Measurements from ENCODE around the gene RAB40C.

The RAB40C gene

DNA sequence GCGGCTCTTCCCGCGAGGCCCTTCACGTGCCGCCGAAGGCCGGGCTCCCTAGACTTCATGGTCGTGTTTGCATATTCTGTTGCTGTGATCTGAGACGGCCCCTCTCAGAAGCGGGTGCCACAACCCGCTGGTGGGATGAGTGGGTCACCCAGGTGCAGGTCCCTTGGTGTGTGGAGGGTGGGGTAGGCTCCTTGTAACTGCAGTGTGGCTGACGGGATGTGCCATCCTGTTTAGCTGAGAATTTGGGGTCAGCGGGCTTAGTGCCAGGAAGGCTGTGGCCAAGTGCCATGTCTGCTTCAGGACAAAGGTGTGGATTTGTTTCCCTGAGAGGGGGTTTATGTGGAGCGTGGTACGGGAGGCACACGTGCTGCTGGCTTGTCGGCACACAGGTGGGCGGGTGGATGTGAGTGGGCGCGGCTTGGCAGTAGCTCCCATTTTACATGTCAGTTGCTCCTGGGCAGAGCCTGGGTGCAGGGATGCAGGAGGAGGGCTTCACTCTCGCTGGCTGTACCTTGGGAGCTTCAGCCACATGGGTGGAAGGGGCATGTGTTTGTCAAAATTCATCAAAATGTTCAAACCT is 31.8 kb downstream of the RAB40C start:
- no peak for TF ChIP-seq SPI1 (IDR thresholded peaks at IDR 0.05; ENCODE audit: borderline replicate concordance, low read depth)
- TF ChIP-seq, protein P1, sequence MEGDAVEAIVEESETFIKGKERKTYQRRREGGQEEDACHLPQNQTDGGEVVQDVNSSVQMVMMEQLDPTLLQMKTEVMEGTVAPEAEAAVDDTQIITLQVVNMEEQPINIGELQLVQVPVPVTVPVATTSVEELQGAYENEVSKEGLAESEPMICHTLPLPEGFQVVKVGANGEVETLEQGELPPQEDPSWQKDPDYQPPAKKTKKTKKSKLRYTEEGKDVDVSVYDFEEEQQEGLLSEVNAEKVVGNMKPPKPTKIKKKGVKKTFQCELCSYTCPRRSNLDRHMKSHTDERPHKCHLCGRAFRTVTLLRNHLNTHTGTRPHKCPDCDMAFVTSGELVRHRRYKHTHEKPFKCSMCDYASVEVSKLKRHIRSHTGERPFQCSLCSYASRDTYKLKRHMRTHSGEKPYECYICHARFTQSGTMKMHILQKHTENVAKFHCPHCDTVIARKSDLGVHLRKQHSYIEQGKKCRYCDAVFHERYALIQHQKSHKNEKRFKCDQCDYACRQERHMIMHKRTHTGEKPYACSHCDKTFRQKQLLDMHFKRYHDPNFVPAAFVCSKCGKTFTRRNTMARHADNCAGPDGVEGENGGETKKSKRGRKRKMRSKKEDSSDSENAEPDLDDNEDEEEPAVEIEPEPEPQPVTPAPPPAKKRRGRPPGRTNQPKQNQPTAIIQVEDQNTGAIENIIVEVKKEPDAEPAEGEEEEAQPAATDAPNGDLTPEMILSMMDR (IDR thresholded peaks at IDR 0.05; ENCODE audit: insufficient read depth, low read length), result no peak
- TF ChIP-seq, protein P2, sequence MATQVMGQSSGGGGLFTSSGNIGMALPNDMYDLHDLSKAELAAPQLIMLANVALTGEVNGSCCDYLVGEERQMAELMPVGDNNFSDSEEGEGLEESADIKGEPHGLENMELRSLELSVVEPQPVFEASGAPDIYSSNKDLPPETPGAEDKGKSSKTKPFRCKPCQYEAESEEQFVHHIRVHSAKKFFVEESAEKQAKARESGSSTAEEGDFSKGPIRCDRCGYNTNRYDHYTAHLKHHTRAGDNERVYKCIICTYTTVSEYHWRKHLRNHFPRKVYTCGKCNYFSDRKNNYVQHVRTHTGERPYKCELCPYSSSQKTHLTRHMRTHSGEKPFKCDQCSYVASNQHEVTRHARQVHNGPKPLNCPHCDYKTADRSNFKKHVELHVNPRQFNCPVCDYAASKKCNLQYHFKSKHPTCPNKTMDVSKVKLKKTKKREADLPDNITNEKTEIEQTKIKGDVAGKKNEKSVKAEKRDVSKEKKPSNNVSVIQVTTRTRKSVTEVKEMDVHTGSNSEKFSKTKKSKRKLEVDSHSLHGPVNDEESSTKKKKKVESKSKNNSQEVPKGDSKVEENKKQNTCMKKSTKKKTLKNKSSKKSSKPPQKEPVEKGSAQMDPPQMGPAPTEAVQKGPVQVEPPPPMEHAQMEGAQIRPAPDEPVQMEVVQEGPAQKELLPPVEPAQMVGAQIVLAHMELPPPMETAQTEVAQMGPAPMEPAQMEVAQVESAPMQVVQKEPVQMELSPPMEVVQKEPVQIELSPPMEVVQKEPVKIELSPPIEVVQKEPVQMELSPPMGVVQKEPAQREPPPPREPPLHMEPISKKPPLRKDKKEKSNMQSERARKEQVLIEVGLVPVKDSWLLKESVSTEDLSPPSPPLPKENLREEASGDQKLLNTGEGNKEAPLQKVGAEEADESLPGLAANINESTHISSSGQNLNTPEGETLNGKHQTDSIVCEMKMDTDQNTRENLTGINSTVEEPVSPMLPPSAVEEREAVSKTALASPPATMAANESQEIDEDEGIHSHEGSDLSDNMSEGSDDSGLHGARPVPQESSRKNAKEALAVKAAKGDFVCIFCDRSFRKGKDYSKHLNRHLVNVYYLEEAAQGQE (IDR thresholded peaks at IDR 0.05; ENCODE audit: insufficient replicate concordance, low read depth), result no peak
- TF ChIP-seq POLR2AphosphoS5 (IDR thresholded peaks at IDR 0.05; ENCODE audit: low read depth), result no peak
- TF ChIP-seq GABPA (IDR thresholded peaks at IDR 0.05; ENCODE audit: low read depth), result no peak
- no peak overlapping the region for H3K4me3 ChIP-seq (replicated peaks; ENCODE audit: insufficient read depth, low read length)
- DNase-seq (ENCODE audit: low read depth in 1 of 2, low spot score in 1 of 2), result no peak
- H3K27ac ChIP-seq (replicated peaks), result no peak overlapping the region
- no peaks in the 10 kb centered on the region for H3K27me3 ChIP-seq (ENCODE audit: insufficient read depth, poor library complexity, severe bottlenecking)

DNA sequence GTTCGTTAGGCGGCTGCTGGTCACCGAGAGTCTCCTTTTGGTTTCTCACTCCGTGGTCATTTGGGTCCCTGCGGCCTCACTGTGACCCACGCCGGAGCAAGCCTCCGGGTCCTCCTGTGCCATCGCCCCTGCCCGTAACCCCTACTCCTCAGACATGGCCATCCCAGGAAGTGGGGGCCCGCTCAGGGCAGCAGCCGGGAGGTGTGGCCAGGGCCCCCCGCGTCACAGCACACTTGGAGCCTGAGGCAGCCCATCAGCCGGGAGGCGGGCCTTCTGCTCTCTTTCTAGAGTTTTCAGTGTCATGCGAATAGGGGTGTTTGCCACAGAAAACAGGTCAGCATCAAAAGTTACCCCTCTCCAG is 33.0 kb downstream of the RAB40C start:
- TF ChIP-seq, protein P1 (IDR thresholded peaks at IDR 0.05; ENCODE audit: insufficient read depth, low read length), result no peak
- TF ChIP-seq, protein P2 (IDR thresholded peaks at IDR 0.05; ENCODE audit: insufficient replicate concordance, low read depth), result no peak
- TF ChIP-seq GABPA (IDR thresholded peaks at IDR 0.05; ENCODE audit: low read depth) (no peak), SPI1 (IDR thresholded peaks at IDR 0.05; ENCODE audit: borderline replicate concordance, low read depth) (no peak), POLR2AphosphoS5 (IDR thresholded peaks at IDR 0.05; ENCODE audit: low read depth) (no peak)
- H3K4me3 ChIP-seq (replicated peaks; ENCODE audit: insufficient read depth, low read length), result no peak overlapping the region
- H3K27ac ChIP-seq (replicated peaks), result no peak overlapping the region
- no peaks in the 10 kb centered on the region for H3K27me3 ChIP-seq (ENCODE audit: insufficient read depth, poor library complexity, severe bottlenecking)
- no peak for DNase-seq (ENCODE audit: low read depth in 1 of 2, low spot score in 1 of 2)

DNA sequence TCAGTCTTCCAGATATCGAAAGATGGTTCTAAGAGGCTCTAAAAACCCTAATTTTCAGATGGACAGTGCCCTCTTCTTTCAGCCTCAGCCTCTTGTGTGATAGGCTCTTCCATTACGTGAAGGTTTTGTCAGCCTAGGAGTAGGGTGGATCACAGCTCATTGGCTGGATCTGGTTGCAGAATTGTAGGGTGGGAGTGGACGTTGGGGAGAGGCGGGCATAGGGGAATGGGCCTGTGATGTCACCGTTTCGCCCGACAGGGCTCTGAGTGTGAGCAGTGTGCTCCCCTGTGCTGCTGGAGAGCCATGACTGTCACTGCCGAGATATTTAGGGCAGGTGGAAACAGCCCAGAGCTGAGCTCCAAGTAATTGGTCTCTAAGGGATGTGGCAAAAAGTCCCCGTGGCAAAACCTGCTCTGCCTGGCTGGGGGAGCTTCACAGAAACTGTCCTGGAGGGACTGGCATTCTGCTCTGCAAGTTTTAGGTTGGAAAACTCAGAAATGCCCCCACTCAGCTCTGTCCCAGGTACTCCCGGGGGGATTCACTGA is 34.7 kb downstream of the RAB40C start:
- no peak for DNase-seq (ENCODE audit: low read depth in 1 of 2, low spot score in 1 of 2)
- H3K27me3 ChIP-seq (ENCODE audit: insufficient read depth, poor library complexity, severe bottlenecking), result no peaks in the 10 kb centered on the region
- H3K4me3 ChIP-seq (replicated peaks; ENCODE audit: insufficient read depth, low read length), result no peak overlapping the region
- no peak for TF ChIP-seq GABPA (IDR thresholded peaks at IDR 0.05; ENCODE audit: low read depth)
- no peak for TF ChIP-seq SPI1 (IDR thresholded peaks at IDR 0.05; ENCODE audit: borderline replicate concordance, low read depth)
- TF ChIP-seq POLR2AphosphoS5 (IDR thresholded peaks at IDR 0.05; ENCODE audit: low read depth), result no peak
- TF ChIP-seq, protein P2 (IDR thresholded peaks at IDR 0.05; ENCODE audit: insufficient replicate concordance, low read depth), result no peak
- TF ChIP-seq, protein P1 (IDR thresholded peaks at IDR 0.05; ENCODE audit: insufficient read depth, low read length), result no peak
- no peak overlapping the region for H3K27ac ChIP-seq (replicated peaks)

Data from HL-60 (cell line).